Measurements from ENCODE around the gene SHC3.

The SHC3 gene

GRCh38 chr9:89020754-89021153 lies 157.9 kb downstream of the SHC3 start:
- DNase-seq = no peak

GRCh38 chr9:89015336-89015735 lies 163.3 kb downstream of the SHC3 start:
- DNase-seq = no peak

GRCh38 chr9:89014153-89014552 lies 164.5 kb downstream of the SHC3 start:
- DNase-seq = no peak

DNA sequence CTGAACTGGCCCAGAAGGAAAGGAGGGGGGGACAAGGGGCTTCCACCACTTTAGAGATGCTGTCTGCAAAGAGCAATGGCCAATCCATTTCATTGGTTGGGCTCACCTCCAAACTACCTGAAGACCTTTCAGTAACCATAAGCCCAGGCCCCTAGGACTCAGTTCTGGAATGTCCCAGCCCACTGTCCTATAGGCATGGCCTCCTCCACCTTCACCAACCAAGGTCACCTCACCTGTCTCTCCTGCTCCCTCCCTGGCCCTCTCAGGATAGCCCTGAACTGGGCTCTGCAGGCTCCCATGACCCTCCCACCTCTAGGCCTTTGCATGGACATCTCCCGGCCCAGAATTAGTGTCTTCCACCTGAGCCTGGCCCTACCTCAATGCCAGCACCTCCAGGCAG lies 165.0 kb downstream of the SHC3 start:
- DNase-seq = no peak

DNA sequence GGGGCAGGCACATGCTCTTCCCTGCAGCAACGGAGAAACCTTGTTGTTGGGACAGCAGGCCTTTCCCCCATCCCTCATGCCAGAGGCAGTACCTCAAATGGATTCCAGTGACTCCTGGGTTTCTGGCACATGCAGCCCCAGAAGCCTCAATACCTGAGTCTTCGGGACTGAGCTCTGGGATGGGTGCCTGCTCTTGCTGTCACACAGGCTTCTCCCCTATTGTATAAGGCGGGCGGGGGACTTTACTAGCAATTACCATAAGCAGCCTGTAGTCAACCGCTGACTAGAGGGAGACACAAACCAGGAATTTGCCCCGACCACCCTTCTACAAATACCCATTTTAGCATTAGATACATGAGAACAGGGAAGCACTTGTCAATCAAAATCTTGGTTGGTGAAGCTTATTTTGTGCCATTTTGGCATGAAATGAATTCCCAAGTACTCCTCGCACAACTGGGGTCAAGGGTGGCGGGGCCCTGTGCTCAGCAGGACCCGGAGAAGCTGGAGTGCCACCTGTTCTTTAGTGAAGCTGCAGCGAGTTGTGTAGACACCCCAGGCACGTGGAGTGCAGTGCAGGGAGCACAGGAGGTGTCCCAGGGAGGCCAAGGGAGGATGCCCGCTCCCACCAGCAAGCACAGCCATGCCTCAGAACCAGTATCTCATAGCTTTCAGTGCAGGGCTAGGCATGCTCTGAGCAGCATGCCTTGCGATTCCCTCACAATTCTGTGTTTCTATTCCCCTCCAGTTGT lies 166.2 kb downstream of the SHC3 start:
- DNase-seq = no peak

- DNase-seq = no peak
Measured at GRCh38 chr9:89011683-89012082, 166.9 kb downstream of the SHC3 start.

- DNase-seq = no peak
Measured at GRCh38 chr9:89010526-89011111, 168.0 kb downstream of the SHC3 start.

GRCh38 chr9:89010056-89010455 lies 168.6 kb downstream of the SHC3 start:
- no peak for DNase-seq

DNA sequence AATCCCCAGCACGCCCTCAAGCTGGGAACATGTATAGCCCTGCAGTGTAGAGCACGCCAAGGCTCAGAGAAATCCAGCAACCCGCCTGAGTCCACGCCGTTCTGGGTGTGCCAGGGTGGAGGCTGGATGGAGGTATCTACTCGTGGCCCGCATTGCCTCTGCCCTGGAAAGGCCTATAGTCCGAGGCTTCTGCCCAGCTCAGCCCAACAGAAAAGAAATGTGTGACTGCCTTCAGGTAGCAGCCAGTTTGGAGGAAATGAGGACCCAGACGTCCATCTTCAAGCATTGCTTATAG lies 169.1 kb downstream of the SHC3 start:
- no peak for DNase-seq

- no peak for DNase-seq
Measured at GRCh38 chr9:89008744-89009545, 169.7 kb downstream of the SHC3 start.

DNA sequence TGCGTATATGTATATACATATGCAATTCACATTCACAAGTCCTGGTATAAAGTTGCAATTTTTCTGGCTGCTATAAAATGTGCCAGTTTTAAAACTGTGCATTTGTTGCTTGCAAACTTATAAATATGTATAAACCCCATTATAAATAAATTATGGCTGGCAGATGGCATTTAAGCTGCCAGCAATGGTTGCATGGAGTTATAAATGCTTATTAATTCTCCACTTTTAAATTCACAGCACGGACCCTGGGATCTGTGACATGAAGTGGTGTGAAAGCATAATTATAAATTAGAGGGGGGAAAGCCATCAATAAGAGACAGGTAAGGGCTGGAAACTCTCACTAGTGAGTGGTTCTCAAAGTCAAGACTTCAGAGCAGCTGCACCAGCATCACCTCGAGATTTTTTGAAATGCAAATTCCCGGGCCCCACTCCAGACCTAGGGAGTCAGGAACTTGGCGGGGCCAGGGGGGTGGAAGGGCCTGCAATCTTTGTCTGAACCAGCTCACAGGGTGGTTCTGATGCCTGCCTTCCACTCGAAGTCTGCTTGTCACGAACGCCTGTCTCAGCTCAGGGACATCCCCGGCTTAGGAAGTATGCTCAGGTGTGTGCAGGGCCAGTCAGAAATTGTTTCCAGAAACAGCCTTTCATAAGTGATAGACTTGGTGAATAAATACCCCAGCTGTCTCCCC lies 170.4 kb downstream of the SHC3 start:
- no peak for DNase-seq

DNA sequence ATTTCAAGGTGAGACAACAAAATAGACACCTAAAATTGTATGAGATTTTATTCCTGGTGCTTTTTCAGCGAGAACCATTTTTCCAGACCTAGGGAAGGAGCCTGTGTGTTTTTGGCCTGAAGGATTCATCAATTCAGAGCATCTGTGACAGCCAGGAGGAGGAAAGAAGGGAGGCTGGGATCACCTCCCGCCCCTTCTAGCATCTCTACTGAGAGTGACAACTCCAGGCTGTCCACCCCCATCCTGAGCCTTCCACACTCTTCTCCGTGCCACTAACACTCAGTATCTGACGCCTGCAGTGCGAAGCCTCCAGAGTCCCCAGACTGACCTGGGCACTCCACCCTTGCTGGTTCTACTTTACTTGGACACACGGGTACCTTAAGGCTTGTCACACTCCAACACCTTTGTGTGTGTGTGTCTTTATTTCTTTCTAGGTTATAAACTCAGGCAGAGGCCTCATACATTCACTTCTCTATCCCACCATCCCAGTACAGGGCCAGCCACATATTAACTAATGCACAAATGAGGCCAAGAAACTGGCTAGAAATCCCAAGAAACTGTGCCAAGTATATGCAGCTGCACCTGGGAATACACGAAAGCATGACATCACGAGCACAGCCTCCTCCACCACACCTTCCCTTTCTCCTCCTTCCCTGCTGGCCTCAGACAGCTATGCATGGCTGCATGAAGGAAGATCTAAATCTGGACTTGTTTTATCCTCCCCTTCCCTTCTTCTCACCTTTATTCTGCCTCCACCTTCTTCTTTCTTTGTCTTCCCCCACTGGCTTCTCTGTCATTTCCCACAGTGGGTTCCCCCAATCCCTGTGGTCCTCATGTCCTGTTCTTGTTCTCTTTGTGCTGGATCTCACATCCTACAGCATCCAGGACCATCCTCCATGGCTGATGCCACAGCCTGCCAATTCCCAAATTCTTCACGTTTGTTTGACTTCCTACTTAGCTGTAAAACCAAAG lies 171.3 kb downstream of the SHC3 start:
- DNase-seq = no peak

- no peak for DNase-seq
Measured at GRCh38 chr9:89006267-89006666, 172.4 kb downstream of the SHC3 start.

DNA sequence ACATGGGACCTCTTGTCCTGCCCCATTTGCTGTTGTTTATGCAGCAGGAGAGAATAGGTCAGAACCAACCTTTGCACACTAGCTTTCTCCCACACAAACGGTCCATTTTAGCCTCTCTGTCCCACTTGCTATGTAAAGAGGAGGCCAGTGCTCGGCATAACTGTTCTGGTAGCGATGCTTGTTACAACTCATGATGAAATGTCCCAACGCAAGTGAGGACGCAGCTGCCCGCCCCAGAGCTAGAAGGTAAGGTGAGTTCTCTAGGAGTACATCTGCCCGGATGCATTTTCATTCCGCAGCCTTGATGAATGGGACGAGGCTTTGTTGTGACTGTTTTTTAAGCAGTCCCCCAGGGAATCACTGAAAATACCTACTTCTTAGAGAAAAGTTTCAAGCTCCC lies 173.3 kb downstream of the SHC3 start:
- no peak for DNase-seq

GRCh38 chr9:89002987-89003386 lies 175.6 kb downstream of the SHC3 start:
- DNase-seq = no peak

GRCh38 chr9:89001917-89002540 lies 176.6 kb downstream of the SHC3 start:
- no peak for DNase-seq

GRCh38 chr9:89000973-89001916 lies 177.4 kb downstream of the SHC3 start:
- peak; percentile 36 for DNase-seq

DNA sequence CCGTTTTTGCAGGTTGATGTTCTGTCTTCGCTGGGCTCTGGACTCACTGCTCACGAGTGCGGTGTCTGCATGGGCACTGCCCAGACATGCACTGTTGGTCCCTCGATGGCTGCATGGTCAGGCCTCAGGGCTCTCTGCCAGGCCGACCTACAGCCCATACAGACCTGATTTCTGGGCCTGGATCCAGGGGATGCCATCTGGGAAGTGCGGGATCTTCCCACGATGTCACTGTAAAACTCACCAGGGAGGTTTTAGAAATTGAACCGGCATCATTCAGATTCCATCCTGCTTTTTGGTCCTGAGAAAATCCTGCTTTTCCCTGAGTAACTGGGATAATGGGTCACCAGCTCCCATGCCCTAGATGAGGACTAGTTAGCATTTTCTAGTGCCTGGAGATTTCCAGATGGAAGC lies 178.2 kb downstream of the SHC3 start:
- no peak for DNase-seq

- DNase-seq = no peak
Measured at GRCh38 chr9:88998911-88999310, 179.7 kb downstream of the SHC3 start.

DNA sequence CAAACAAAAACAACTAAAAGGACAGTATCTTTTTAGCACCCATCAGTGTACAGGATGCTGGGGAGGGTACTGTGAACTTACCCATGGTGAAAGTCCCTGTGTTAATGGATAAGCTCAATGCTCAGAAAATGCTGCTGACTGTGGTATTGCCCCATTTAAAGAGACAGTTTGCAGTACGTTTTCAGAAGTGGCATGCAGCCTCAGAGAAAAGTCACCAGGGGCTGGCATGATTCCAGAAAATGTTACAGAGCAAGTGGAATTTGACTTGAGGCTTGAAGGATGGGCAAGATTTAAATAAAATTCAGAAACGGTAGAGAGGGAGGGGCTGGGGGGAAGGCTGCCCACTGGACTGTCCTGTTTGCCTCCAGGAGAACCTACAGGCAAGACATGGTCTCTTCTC lies 180.1 kb downstream of the SHC3 start:
- DNase-seq = no peak

DNA sequence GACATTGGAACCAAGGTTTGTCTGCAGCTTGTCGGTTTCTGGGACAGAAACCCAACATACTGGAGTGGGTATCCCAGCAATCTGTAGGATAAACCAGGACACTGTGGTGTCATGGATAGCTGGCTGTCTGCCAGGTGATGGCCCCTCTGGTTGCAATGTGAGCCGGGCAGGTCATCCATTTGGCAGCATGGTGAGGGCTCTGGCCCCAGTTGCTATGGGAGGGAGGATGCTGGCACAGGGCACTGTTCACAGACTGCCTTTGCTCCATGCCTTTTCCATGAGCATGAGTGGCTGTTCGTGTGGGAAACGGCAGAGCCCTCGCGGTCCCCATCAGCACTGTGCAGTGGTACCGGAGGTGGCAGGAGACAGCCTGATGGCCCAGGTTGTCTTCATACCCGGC lies 181.0 kb downstream of the SHC3 start:
- no peak for DNase-seq
